C4-2B (cell line): ENCODE data around the gene CSKMT.
"Not testable (repeated sequence)": the region's sequence is repeated elsewhere in the genome, so short reads cannot be mapped to it uniquely, and the experiment has no call there.

Source experiments
- H3K27ac ChIP-seq: fragments of 450-650 bp; 2 replicates; pipeline ENCODE4 v1.5.1; 2017
- ZFX ChIP-seq: fragments of 450-650 bp; IDR thresholded peaks from 2 replicates; pipeline ENCODE4 v1.6.1; 2017
- TF ChIP-seq, protein P1 (sequence below): fragments of 450-650 bp; conservative IDR thresholded peaks from 2 replicates; pipeline ENCODE4 v1.5.1; 2017; ENCODE audit warnings: mild to moderate bottlenecking

Gene CSKMT

DNA sequence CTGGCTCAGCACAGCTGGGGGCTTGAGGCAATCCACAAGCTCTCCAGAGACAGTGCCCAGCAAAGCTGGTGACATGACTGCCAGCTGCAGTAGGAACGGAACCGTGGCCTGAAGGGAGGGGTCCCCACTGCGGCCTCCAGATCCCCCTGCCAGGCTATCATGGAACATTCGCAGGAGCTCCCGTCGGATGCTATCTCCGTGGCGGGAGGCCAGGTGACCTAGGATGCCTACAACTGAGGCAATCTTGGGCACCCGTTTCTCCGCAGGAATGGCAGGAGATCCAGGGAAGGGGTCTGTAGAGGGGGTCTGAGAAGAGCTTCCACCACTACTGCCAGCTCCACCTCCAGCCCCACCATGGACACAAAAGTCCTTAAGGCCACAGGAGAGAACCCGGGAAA, 16.1 kb upstream of the CSKMT start:
- no peak for TF ChIP-seq ZFX
- TF ChIP-seq, protein P1, sequence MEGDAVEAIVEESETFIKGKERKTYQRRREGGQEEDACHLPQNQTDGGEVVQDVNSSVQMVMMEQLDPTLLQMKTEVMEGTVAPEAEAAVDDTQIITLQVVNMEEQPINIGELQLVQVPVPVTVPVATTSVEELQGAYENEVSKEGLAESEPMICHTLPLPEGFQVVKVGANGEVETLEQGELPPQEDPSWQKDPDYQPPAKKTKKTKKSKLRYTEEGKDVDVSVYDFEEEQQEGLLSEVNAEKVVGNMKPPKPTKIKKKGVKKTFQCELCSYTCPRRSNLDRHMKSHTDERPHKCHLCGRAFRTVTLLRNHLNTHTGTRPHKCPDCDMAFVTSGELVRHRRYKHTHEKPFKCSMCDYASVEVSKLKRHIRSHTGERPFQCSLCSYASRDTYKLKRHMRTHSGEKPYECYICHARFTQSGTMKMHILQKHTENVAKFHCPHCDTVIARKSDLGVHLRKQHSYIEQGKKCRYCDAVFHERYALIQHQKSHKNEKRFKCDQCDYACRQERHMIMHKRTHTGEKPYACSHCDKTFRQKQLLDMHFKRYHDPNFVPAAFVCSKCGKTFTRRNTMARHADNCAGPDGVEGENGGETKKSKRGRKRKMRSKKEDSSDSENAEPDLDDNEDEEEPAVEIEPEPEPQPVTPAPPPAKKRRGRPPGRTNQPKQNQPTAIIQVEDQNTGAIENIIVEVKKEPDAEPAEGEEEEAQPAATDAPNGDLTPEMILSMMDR, result no peak
- H3K27ac ChIP-seq, result no peak overlapping the region

DNA sequence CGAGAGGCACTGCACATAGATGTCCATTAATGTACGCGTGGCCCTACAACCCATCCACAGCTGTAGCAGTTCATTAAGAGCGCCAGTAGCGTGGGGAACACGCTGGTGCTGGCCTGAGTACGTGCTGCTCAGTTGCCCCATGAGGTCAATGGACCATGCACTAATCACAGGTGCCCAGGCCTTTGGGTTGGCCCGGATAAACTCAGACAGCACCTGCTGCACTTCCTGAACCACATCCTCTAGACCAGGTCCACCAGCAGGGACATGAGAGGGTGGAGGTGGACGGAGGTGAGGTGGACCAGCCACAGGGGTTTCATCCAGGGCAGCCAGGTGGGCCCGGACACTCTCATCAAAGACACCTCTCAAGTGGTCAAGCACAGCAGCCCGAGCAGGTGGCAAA, 15.6 kb upstream of the CSKMT start:
- TF ChIP-seq ZFX, result no peak
- TF ChIP-seq, protein P1, result no peak
- H3K27ac ChIP-seq, result no peak overlapping the region

DNA sequence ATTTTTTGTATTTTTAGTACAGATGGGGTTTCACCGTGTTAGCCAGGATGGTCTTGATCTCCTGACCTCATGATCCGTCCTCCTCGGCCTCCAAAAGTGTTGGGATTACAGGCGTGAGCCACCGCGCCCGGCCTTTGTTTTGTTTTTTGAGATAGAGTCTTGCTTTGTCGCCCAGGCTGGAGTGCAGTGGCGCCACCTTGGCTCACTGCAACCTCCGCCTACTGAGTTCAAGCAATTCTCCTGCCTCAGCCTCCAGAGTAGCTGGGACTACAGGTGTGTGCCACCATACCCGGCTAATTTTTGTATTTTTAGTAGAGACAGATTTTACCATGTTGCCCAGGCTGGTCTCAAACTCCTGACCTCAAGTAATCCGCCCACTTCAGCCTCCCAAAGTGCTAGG, 14.8 kb upstream of the CSKMT start:
- not testable (repeated sequence) for H3K27ac ChIP-seq

DNA sequence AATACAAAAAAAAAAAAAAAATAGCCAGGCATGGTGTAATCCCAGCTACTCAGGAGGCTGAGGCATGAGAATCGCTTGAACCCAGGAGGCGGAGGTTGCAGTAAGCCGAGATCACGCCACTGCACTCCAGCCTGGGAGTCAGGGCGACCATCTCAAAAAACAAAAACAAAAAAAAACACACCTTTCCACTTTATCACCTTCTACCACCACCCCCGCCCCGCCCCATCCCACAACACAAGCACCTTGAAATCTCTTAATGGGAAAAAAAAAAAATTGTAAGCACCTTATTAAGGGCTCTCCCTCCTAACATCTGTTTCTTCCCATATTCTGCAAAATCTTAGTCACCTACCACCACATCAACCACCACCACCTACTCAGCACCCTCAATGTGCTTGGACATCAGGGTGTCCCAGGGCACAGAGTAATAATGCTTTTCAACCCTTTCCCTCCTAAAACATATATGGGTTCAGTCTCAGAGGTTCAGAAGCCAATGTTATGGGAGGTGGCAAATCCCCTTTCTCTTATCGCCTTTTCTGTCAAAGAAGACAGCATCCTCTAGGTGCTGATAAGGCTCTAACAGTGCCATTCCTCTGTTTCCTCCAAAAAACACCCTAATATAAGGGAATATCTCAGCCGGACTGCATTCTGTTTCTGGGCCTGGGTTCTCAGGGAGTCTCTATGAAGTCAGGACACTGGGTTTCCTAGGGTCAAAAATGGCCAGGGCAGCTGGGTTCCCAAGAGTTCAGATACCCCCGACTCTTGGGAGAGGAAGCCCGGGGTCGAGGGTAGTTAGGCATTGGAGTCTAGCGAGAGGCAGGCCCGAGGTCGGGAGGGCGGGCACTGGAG, 12.7 kb upstream of the CSKMT start:
- H3K27ac ChIP-seq, result peak overlapping the region; percentile 86
- TF ChIP-seq, protein P1, result no peak
- TF ChIP-seq ZFX, result no peak

DNA sequence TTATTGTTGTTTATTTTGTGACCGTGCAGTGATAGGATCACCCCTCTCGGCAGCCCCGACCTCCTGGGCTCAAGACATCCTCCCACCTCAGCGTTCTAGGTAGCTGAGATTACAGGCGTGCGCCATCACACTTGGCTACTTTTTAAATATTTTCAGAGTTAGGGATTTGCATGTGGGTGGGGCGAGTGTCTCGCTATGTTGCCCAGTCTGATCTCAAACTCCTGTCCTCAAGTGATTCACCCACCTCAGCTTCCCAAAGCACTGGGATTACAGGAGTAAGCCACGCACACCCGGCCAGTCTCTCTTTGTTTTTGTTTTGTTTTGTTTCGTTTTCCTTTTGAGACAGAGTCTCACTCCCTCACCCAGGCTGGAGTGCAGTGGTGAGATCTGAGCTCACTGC, 10.8 kb upstream of the CSKMT start:
- TF ChIP-seq, protein P1, result no peak
- TF ChIP-seq ZFX, result no peak
- H3K27ac ChIP-seq, result peak overlapping the region; percentile 86

DNA sequence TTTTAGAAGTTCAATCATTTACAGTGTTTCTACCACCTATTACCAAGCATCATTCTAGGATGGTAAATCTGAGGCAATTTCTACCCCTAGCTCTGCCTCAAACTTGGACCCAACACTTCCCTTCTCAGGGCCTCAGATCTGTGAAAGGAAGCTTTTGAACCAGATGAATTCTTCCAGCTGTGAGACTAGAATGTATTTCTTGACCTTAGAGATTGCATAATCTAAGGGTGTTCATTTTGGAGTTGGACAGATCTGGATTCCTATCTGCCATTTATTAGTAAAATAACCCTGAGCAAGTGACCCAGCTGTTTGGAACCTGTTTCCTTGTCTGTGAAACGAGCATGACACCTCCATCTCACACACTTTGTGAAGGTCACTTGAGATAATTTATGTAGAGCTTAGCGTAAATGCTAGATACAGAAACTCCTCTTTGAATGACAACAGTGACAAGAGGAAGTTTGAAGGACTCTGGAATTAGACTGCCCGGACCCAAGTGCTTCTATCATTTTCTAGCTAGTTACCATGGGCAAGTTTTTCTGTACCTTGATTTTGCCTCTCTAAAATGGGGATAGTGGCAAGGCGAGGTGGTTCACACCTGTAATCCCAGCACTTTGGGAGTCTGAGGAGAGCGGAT, 8.2 kb upstream of the CSKMT start:
- no peak for TF ChIP-seq ZFX
- TF ChIP-seq, protein P1, result no peak
- H3K27ac ChIP-seq, result no peak overlapping the region

DNA sequence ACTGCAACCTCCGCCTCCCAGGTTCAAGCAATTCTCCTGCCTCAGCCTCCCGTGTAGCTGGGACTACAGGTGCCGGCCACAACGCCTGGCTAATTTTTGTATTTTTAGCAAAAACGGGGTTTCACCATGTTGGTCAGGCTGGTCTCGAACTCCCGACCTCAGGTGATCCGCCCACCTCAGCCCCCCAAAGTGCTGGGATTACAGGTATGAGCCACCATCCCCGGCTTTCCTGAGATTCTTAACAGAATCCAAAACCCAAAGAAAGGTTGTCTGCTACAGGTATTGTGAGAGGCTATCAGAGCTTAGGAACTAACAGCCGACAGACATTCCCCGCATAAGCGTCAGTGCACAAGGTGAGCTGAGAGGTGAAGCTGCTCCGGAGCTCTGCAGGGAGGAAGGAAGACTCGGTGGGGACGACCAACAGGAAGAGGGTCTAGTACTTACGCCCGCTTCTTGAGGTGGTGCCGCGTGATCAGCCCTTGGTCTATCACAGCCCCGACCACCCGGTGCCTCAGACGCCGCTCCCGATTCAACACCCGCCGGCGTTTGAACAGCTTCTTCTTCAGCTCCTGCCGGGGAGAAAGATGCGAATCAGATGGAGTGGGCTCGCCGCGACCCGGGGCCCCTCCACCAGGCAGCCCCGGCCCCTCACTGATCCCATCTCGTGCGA, 572 bp upstream of the CSKMT start:
- H3K27ac ChIP-seq, result peak overlapping the region; percentile 98
- TF ChIP-seq ZFX, result no peak
- TF ChIP-seq, protein P1, result no peak
